HG02610 (cell line): ENCODE results near the gene RPL29.
"Not testable (repeated sequence)": the region's sequence is repeated elsewhere in the genome, so short reads cannot be mapped to it uniquely, and the experiment has no call there.

ENCODE experiments used
- ATAC-seq: cut with Tn5 transposase; IDR thresholded peaks from one replicate; pipeline ENCODE4 v1.9.1; 2021; ENCODE audit warnings: mild to moderate bottlenecking, moderate library complexity; ENCODE audit not compliant: unreplicated experiment

Gene RPL29

DNA sequence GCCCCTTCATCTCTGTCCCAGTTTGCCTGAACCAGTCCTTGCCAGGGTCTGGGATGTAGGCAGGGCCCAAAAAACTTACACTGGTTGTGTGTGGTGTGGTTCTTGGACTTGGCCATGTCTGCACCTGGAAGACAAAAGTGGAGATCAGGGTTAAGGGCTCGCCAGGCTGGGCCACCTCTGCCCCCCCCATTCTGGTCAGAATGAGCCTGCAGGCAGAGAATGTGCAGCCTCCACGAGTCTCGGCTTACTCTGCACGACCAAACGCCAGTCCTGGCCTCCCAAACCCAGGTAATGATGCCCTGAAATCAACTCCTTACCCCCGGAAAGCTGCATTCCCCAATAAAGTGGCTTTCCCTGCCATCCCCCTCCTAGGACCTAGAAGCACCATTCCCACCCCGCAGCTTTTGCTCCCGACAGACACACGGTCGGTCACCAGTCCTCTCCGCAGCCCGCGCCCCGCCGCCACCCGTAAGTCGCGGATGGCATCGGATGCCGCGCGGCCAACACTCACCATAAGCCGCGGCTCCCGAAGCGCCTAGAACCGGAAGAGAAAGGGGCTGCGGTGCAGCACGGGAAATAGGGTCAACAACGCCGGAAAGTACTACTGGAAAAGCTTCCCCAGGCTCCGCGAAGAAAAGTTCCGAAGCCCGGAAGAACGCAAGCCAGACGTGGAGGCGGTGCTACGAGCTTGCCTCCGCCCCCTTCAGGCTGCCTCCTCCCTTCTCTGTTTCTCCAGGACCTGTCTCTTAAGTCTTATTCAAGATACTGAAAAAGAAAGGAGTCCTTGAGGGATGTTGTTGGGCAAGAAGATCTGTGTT lies at the start of gene RPL29:
TSS of gene RPL29 (minus strand) at position 550 of the 818 bp plus-strand sequence. CDS start at position 116, 434 bp downstream.
- ATAC-seq: peak; percentile 84

DNA sequence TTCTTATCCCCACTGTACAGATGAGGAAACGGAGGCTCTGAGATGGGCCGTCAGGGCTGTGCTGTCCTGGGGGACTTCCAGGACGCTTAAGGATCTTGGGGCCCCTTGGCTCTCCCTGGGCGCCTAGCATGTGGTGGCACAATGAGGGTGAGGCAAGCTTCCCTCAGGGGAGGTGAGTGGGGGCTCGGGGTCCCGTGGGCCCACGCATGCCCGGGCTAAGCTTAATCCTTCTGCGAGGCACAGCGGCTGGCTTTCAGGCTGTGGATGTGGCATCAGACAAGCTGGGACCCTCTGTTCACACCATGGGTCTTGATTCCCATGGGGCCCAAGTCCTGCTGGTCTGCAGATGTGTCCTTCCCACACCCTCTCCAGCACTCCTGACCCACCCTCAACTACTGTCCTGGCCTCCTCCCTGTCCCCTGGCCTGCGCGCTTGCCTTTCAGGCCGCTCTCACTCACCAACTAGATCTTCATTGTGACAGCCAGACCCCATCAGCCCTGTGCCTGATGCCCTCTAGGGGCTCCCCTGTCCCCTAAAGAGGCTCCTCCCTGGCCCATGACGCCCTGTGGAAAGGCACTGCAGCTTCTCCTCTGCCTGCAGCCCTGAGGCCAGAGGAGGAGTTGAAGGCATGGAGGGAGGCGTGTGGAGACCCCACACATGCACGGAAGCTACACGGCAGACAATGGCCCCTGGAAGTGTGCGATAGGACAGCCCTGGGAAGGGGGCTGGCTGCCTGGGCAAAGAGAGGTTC lies 49.3 kb upstream of the RPL29 start:
- ATAC-seq: no peak

DNA sequence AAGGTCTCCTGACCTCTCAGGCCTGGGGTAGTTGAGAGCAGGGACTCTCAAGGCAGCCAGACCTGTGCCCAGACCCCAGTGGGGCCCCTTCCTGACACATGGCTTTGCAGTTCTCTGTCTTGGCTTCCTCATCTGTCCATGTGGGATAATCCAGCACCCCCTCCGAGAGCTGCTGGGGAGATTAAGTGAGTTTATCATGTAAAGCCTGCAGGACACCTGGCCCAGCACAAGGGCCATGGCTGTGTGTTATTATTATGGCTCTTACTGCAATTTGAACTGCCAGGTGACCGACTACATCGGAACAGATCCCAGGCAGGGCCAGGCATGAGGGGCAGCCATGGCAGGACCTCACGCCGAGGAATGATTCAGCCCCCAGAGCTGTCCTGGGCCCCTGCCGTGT lies 48.1 kb upstream of the RPL29 start:
- no peak for ATAC-seq

DNA sequence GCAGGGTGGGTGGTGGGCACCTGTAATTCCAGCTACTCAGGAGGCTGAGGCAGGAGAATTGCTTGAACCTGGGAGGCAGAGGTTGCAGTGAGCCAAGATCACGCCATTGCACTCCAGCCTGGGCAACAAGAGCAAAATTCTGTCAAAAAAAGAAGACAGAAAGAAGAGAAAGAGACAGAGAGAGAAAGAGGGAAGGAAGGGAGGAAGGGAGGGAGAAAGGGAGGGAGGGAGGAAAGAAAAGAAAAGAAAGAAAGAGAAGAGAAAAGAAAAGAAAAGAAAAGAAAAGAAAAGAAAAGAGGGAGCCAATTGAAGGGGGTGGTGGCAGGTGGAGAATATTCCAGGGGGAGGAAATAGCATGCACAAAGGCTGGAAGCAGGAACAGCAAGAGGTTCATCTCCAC lies 47.3 kb upstream of the RPL29 start:
- ATAC-seq: not testable (repeated sequence)

DNA sequence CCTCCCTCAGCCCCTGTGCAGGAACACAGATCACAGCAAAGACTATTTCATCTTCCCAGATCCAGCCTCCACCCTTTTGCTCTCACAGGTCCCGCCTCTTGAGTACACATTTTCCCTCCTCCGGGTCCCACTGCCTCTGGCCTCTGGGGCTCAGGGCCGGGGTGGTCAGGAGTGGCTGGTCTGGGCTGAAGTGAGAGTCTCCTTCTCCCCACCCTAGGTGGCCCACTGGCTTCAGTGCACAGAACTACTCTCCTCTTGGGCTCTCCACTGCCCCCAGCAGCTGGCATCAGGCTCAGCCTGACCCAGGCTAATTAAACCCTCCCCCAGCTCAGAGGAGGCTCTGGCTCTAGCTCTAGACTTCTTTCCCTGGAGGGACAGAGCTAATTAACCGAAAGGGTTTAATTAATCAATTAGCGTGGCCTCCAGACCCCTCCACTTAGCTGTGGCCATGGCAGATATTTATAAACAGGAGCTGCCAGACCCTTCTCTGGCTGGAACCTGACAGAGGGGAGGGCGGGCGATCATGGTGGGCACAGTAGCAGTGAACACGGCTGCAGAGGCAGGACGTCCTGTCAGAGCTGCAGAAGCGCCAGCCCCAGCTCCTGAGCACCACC lies 45.5 kb upstream of the RPL29 start:
- no peak for ATAC-seq

DNA sequence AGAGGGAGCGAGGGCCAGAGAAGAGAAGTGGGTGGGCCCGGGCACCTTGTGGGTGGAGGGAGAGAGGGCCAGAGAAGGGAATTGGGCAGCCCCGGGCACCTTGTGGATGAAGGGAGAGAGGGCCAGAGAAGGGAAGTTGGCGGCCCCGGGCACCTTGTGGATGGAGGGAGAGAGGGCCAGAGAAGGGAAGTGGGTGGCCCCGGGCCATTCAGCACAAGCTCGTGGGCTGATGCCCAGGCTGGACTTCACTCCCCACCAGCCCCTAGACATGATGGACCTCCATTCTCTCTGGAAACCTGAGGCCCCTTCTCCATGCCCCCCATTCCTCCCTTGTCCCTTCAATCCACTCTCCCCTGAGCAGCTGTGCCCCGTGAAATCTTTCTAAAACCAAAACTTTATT lies 44.9 kb upstream of the RPL29 start:
- ATAC-seq: no peak

DNA sequence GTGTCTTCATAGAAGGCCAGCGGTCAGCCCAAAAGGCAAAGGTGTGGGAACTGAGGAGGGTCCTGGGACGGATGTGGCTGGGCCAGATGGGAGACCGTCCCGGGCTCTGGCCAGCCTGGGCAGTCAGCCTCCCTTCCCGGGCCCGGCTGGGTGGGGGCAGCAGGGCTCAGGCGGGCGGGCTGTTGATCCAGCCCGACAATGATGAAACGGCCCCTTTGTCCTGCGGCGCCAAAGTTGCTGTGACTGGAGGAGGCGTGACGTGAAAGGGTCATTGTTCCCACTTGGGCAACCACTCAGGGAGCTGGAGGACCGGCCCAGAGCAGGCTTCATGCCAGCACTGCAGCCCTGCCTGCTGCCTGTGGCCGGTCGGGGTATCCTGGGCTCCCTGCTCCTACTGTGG lies 44.2 kb upstream of the RPL29 start:
- no peak for ATAC-seq

DNA sequence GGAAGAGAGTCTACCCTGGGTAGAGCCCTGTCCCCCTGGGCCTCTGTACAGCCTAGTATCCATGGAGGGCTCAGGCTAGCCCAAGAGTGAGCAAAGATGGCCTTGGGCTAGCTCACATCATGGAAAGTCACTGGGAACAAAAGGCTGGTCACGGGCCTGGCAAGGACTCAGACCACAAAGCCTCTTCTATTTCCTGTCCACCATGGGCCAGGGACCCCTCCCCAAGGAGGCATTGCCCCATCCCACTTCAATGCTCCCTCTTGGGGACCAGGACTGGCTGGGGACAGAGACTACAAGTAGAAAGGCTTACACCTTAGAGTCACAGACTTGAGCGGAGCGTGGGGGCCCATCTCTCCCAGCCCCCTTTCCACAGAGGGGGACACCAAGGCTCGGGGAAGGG lies 43.7 kb upstream of the RPL29 start:
- ATAC-seq: no peak

DNA sequence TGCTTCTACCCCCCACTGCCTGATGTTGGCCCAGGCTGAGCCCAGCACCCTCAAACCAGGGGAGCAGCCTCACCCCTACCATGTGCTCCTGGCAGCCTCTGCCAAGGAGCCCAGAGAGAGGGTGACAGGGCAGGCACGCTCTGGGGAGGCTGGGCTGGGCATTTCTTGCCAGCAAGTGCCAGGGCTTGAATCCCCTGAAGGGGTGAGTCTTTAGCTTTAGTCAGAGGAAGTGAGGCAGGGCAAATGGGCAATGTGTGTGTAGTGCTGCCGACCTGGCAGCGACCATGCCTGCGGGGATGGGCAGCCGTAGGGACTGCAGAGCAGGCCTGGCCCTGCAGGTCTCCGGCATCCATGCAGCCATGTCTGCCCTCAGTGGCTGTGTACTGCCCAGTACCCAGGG lies 42.5 kb upstream of the RPL29 start:
- no peak for ATAC-seq

DNA sequence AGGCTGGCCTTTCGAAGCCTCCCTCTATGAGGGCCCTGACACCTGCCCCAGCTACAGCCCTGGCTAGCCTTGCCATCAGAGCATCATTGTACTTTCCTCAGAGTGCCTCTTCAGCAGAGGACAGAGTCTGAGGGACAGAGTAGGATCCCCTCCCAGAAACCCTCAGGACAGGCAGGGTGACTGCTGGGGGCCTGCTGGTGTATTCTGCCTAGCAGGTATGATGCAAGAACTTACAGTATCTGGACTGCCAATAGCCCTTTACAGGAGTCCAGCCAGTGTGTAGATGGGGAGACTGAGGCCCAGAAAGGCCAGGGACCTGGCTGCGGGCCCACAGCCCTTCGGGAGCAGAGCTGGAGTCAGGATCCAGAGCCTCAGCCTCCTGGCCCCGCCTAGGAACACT lies 41.6 kb upstream of the RPL29 start:
- no peak for ATAC-seq

DNA sequence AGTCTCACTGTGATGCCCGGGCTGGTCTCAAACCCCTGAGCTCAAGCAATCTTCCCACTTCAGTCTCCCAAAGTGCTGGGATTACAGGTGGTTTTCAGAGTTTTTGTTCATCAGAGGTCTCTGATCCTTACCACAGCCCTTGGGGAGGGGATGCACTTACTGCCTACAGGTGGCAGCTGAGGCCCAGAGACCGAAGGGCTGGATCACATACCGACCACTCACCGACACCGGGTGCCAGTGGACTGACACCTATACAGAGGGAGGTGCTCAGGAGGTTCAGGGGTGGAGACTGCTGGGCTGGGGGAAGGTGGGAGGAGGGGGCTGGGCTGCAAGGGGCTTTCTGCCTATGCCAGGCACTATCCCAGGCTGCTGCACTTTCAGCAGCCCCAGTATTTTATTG lies 41.1 kb upstream of the RPL29 start:
- ATAC-seq: no peak

DNA sequence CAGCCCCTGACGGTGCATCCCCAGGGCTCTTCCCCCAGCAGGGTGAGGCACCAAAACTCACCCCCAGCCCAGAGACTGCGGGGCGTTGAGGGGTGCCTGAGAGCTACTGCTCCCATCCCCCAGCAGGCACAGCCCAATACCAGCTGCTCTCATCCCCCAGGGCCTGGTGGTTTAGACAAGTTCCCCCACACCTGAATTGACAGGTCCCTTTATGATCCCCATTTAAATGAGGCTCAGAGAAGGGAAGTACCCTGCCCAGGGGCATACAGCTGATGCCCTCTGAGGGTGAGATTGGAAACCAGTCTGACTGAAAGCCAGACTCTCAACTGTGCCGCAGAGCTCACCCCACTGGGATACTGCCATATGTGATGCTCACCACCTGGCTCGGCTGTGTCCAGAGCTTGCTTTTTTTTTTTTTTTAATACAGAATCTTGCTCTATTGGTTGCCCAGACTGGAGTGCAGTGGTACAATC lies 40.6 kb upstream of the RPL29 start:
- ATAC-seq: peak; percentile 64

DNA sequence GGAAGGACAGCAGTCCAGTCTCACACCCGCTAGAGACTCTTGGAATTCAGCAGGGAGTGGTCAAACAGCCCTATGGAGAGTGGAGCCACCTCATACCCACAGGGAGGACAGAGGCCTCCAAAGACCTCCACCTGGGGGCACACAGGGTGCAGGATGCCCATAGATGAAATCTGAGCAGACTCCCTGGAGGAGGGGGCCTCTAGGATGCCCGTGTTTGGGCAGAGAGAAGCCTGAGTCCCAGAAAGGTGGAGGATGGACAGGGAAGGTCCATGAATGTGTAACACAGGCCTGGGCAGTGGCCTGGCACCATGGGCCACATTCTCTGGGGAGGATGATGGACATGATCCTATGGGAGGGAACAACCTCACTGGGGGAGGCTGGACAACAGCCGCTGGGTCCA lies 39.0 kb upstream of the RPL29 start:
- no peak for ATAC-seq

DNA sequence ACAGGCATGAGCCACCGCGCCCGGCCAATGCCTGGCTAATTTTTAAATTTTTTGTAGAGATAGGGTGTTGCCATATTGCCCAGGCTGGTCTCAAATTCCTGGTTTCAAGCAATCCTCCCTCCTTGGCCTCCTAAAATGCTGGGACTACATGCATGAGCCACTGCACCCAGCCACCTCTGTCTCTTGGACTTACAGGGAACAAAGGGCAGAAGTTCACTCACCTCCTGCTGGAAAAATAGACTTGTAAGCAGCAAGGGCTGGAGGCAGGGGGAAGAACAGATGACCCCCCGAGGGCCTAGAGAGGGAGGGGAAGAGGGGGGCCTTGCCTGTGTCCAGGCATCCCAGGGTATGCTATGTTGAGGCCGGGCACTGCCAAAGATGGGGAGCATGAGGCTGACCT lies 38.5 kb upstream of the RPL29 start:
- no peak for ATAC-seq

DNA sequence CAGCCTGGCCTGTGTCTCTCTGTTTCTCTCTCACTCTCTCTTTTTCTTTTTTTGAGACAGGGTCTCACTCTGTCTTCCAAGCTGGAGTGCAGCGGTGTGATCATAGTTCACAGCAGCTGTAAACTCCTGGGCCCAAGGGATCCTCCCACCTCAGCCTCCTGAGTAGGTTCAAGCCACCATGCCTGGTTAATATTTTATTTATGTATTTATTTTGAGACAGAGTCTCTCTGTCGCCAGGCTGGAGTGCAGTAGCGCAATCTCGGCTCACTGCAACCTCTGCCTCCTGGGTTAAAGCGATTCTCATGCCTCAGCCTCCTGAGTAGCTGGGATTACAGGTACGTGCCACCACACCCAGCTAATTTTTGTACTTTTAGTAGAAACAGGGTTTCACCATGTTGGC lies 38.1 kb upstream of the RPL29 start:
- not testable (repeated sequence) for ATAC-seq

DNA sequence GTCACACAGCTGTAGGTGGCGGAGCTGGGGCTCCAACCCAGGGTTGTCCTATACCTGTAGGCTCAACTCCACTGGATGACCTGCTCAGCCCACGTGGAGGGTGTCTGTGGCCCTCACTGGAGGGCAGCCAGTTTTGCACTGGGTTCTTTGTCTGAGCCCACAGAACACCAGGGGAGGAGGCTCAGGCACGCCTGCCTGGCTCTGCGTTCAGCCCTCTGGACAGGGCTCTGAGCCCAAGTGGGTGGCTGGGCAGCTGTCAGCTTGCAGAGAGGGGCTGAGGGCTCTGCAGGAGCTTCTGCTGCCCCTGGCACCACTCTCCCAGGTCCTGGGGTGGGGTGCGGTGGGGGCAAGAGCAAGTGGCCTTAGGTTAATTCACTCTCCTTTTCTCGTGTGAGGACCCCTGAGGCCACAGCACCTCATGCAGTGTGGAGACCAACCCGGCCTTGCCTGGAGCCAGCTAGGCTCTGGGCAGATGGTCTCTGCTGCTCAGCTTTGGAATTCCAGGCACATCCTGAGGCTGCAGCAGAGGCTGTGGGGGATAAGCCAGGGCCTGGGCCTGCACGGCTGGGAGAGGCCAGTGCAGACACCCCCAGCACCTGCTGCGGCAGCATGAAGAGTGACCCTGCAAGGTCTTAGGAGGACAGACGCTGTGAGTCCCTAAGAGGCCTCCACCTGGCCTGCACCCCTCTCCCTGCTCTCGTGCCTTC lies 37.2 kb upstream of the RPL29 start:
- no peak for ATAC-seq

DNA sequence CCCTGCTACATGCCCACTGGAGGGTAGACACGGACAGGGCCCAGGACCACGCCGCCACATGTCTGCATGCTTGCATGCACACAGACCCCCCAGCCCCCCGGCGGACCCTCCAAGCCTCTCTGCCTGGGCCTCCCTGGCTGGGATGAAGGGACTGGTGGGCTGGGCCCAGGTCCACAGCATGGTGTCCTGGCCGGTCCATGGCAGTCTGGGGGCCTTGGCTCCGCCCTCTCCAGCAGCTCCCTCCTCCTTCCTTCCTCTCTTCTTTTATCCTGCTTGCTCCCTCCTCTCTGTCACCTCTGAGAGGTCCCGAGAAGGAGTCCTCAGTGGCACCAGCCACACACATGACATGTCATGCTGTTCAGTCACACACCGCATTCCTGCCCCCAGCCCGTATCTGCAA lies 36.2 kb upstream of the RPL29 start:
- no peak for ATAC-seq

DNA sequence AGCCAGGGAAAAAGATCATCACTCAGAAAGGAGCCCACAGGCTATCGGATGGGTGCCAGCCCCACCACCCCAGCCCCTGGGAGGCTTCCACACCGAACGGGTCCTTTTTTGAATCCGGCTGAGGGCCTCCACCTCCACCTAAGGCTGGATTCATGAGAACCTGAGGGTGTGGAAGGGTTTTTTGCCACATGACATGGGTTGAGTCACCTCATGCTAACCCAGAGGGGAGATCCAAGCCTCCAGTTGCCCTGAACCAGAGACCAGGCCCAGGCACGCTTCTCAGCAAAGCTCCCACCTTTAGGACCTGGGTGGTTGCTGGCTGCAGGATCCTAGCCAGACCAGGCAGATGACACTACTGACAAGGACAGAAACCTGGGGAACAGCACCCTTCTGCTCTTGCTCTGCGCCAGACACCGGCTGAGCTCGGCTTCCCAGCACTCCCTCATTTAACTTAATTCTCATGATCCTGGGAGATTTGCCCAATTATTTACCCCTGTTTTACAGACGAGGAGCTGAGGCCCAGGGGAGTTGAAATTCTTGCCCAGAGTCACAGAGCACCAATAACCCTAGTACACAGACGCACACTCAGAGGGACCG lies 35.1 kb upstream of the RPL29 start:
- no peak for ATAC-seq

DNA sequence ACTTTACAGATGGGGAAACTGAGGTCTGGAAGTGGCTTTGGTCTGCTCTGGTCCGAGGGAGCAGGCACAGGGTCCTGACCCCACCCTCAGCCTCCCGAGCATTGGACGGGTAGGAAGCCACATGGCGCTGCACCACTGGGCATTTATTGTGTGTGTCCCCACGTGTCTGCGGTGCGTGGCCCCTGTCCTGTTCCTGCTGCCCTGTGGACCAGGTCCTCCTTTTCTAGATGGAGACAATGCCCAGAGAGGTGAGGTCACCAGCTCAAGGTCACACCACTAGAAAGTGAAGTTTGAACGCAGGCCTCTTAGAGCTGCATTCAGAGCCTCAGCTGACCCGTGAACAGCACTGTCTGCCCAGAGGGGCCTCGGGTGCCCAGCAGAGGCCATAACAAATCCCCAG lies 33.8 kb upstream of the RPL29 start:
- no peak for ATAC-seq

DNA sequence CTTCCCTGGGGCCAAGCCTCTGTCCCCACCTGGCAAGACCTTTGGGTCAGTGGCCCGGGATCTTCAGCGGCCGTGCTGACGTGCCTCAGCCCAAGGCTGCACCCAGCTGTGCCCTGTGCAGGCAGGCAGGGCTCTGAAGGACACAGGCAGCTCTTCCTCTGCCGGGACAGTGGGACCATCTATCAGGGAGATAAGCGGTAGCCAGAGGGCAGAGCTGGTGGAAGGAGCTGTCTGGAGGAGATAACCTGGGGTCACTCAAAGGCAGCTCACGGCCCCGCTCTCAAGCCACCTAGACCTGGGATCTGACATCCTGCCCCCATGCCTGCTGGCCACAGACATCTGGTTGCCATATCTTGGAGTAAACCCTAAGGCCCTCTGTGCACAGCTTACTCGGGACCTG lies 33.4 kb upstream of the RPL29 start:
- ATAC-seq: no peak

DNA sequence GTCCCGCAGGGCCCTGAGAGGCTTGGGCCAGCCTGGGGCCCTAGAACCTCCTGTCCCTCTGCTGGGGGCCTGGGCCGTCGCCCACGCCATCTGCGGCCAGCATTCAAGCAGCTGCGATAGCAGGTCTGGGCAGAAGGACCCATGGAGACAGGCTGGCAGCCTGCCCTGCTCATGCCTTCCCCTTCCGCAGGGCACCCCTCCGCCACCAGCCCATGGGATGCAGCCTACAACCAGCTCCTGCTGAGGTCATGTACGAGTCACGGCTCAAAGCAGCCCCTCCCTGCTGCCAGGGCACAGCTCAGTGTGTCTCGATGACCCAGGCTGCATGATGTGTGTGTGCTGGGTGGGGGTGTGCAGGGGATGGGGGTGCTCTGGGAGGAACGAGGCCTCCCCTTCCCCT lies 32.9 kb upstream of the RPL29 start:
- no peak for ATAC-seq
